HG02642 (cell line): ENCODE results near the gene EPS15.
"Not testable (repeated sequence)": the region's sequence is repeated elsewhere in the genome, so short reads cannot be mapped to it uniquely, and the experiment has no call there.

Experiments used
- ATAC-seq: cut with Tn5 transposase; IDR thresholded peaks from one replicate; pipeline ENCODE4 v1.9.1; 2021; ENCODE audit warnings: mild to moderate bottlenecking; ENCODE audit not compliant: unreplicated experiment, poor library complexity

Gene EPS15

DNA sequence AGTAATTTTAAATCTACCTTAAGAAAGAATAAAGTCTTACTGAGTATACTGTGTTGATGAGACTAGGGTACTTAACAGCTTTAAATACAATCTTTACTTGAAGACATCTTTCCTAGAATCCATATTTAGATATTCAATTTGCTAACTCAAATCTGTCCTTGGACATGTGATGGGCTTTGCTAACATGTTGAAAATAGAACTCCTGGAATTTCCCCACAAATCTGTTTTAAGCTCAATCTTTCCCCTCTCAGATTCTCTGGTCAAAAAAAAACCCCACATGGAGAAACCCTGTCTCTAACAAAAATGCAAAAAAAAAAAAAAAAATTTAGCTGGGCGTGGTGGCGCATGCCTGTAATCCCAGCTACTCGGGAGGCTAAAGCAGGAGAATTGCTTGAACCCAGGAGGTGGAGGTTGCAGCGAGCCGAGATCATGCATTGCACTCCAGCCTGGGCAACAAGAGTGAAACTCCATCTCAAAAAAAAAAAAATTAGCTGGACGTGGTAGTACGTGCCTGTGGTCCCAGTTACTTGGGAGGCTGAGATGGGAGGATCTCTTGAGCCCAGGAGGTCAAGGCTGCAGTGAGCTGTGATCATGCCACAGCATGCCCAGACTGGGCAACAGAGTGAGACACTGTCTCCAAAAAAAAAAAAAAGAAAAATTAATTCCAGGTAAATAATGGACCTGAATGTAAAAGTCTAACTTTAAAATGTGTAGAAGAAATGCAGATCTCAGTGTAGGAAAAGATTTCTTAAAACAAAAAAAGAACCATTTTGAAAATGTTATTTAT lies 109.1 kb downstream of the EPS15 start:
- not testable (repeated sequence) for ATAC-seq

DNA sequence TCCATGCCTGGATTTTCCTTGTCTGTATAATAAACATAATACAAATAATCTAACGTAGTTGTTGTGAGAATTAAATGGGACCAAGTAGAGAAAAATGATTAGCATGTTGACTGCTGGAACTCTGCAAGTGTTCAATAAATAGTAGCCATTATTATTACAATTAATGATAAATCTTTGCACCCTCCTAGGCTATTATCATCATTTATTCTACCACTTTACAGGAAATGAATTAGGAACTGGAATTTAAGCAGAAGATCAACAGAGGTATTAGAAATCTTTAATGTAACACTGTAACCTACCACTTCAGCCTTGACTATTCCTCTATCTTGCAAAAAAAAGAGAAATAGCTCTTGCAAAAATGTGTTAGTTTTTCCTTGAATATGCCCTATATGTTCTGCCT lies 126.8 kb downstream of the EPS15 start:
- no peak for ATAC-seq

DNA sequence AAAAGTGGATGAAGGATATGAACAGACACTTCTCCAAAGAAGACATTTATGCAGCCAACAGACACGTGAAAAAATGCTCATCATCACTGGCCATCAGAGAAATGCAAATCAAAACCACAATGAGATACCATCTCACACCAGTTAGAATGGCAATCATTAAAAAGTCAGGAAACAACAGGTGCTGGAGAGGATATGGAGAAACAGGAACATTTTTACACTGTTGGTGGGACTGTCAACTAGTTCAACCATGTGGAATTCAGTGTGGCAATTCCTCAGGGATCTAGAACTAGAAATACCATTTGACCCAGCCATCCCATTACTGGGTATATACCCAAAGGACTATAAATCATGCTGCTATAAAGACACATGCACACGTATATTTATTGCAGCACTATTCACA lies 128.4 kb downstream of the EPS15 start:
- not testable (repeated sequence) for ATAC-seq

DNA sequence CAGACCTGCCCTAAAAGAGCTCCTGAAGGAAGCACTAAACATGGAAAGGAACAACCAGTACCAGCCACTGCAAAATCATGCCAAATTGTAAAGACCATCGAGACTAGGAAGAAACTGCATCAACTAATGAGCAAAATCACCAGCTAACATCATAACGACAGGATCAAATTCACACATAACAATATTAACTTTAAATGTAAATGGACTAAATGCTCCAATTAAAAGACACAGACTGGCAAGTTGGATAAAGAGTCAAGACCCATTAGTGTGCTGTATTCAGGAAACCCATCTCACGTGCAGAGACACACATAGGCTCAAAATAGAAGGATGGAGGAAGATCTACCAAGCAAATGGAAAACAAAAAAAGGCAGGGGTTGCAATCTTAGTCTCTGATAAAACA lies 131.8 kb downstream of the EPS15 start:
- ATAC-seq, result not testable (repeated sequence)

GRCh38 chr1:51386259-51386658 lies 132.8 kb downstream of the EPS15 start:
- ATAC-seq, result not testable (repeated sequence)

DNA sequence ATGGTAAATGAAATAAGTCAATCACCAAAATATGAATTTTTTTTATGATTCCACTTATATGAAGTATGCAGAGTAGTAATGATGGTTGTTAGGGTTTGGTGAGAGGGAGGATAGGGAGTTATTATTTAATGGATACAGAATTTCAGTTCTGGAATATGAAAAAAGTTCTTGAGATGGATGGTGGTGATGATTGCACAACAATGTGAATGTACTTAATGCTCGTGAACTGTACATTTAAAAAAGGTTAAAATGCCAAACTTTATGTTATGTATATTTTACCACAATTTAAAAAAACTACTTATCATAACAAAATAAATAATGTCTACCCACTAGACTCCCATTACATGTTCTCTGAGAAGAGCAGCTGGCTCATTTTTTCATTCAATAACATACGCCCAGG lies 133.3 kb downstream of the EPS15 start:
- no peak for ATAC-seq

GRCh38 chr1:51381964-51382363 lies 137.1 kb downstream of the EPS15 start:
- ATAC-seq, result no peak

DNA sequence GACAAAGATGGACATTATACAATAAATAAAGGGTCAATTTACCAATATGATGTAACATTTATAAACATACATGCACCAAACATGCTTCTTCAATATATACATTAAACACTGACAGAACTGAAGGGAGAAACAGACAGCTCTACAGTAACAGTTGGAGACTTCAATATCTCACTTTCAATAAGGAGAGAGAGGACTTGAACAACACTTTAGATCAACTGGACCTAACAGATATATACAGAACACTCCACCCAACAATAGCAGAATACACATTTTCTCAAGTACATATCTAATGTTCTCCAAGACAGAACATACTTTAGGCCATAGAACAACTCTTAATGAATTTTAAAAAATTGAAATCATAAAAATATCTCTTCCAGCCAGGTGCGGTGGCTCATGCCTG lies 138.1 kb downstream of the EPS15 start:
- ATAC-seq, result no peak

- ATAC-seq, result no peak
Observed at GRCh38 chr1:51378871-51379270, 140.2 kb downstream of the EPS15 start.

DNA sequence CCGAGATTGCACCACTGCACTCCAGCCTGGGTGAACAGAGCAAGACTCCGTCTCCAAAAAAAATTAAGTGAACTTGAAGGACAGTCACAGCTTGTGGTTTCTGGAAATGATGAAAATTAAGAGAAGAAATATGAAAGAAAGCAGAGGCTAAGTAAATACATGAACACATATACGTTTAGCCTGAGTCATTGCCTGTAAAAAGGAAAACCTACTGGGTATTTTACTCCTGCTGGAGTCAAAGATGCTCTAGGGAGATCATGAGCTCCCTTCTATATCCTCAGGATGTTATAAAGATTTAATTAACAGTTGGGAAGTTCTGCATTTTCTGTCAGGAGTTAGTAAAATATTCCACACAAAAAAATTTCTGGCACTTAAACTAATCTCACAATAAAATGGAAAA lies 145.2 kb downstream of the EPS15 start:
- ATAC-seq, result no peak

- ATAC-seq, result no peak
Observed at GRCh38 chr1:51372561-51372960, 146.5 kb downstream of the EPS15 start.

GRCh38 chr1:51369171-51369570 lies 149.9 kb downstream of the EPS15 start:
- ATAC-seq, result no peak

DNA sequence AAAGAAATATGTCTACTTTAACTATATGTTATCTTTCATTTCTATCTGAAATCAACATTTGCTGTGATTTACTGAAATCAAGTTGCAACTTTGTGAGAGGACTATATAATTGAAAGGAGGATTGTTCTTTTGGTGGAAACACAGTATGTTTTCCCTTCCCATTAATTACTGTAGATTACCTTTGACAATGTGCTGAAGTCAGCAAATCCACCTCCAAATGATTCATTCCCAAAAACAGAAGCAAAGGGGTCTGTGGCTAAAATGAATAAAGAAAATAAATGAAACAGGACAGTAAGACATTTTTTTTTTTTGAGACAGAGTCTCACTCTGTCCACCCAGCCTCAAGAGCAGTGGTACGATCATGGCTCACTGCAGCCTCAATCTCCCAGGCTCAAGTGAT lies 153.3 kb downstream of the EPS15 start:
- no peak for ATAC-seq

DNA sequence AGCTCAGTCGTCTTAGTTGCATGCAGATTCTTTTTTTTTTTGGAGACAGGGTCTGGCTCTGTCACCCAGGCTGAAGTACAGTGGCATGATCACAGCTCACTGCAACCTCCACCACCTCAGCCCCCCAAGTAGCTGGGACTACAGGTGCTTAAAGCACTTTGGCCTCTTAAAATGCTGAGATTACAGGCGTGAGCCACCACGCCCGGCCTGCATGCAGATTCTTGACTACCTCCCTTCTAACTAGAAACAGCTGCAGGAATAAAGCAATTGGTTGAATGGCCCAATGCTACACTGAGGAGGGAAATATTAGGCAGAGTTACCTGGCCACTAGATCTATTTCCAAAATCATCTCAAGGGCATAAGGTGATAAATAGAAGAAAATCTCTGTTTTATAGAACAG lies 159.2 kb downstream of the EPS15 start:
- ATAC-seq, result no peak

DNA sequence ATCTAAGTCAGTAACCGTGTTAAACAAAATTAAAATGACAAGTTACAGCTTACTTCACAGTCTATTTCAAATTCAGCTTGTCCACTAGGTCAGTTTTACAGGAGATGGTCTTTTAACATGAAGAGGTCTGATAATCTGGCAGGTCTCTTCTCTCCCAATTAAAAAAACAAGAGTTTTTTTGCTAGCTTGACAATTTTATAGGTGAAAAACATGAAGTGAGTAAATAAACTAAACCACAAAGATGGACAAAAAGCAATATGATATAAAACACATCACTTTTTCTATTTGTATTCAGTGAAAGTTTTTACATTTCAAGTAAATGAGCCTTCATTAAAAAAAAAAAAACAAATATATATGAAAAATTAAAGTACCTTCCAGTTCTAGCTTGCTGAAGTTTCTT lies 163.7 kb downstream of the EPS15 start:
- ATAC-seq, result no peak

DNA sequence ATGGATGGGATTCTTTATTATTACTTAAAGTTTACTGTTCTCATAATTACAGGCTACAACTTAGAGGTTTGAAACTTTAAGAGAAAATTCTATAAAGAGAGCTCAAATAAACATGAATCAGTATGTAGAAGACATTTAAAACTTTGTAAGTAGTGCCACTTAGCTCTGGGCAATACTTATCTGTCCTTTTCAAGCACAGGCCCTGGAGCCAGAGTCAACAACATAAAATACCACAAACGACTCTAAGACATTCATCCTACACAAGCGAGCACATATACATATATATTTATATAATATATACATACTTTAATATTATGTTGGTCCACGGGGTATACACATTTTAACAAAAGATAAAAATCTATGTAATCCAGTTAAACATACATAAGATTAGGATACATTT lies 164.7 kb downstream of the EPS15 start:
- no peak for ATAC-seq

DNA sequence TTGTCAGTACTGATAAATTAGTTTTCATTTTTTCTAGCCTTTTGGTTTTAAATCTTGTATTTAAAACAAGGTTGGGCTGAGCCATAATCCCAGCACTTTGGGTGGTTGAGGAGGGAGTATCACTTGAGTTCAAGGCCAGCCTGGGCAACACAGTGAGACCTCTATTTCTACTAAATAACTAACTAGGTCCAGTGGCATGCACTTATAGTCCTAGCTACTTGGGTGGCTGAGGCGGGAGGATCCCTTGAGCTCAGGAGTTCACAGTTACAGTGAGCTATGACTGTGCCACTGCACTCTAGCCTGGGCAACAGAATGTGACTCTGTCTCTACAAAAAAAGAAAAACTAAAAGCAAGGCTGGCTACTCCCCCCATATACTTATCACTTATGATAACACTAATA lies 167.2 kb downstream of the EPS15 start:
- ATAC-seq, result no peak

DNA sequence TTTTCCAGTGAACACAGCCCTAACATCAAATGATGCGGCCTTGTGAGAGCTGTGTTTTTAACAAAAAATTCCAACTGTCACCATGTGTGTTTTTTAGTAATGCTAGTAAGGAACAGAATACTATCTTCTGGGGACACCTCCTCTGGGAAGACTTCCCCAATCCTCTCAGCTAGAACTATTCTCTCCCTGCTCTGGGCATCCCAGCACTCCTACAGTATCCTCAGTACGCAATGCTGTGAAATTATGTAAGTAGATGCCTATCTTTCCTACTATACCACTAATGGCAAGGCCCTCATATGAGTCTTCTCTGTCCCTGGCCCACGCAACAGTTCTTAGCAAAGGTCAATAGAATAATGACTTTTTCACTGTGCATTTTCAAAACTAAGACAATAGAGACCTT lies 169.2 kb downstream of the EPS15 start:
- no peak for ATAC-seq

DNA sequence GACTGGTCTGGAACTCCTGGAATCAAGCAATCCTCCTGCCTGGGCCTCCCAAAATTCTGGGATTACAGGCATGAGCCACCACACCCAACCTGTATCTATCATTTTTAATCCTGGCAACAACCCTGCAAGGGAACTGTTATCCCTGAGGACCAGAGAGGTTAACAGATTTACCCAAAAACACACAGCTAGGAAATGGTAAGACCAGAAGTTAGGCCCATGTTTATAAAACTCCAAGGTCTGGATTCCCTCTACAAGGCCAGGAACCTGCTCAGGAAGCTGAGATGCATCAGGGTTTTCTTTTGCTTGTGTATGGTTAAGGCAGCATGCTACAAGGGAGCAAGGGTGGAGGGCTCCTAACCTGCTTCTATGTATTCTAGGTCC lies 170.9 kb downstream of the EPS15 start:
- ATAC-seq, result no peak

DNA sequence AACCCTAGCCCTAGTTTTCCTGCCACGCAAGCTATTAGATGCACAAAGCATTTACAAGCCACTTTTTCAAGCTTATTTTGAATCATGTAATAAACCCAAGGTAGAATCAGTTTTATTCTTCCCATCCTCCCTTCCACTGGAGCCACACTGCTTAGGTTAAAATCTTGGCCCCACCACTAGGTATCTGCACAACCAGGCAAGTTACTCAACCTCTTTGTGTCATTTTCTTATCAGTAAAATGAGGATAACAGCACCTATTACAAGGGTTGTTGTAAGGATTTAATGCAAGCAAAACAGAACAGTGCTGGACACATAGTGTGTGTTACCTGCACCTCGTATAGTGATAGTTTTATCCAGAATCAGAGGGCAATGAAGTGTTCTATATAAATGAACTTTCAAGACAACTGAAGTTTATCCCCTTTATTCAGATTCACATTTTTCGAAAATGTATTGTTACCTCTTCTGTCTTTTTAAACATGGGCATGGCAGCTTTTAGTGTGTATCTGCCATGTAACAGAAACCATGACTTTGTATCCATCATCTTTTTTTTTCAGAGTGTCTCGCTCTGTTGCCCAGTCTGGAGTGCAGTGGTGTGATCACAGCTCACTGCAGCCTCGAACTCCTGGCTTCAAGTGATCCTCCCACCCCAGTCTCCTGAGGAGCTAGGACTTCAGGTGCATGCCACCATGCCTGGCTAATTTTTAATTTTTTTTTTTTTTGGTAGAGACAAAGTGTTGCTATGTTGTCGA lies 171.5 kb downstream of the EPS15 start:
- no peak for ATAC-seq

GRCh38 chr1:51346086-51346942 lies 172.8 kb downstream of the EPS15 start:
- ATAC-seq, result no peak
